Thymus (tissue), 11 donors: ENCODE measurements around the gene STOML2. TPM values are rescaled to one million over a fixed set of nuclear protein-coding genes. Genes with fewer than 3 reads are reported as not detected.

Experiments used
- DNase-seq, 9 donors: peaks; one replicate each; pipeline ENCODE4 v3.0.0-alpha.2; 2013; ENCODE audit warnings: low spot score in 9 of 9, low read depth in 6 of 9, missing footprints in 1 of 9
- H3K27ac ChIP-seq, 2 donors: one replicate each; pipeline ENCODE4 v1.5.1; 2013; ENCODE audit warnings: control low read depth in 1 of 2, low read depth in 1 of 2, low read length in 1 of 2, mild to moderate bottlenecking in 1 of 2, moderate library complexity in 1 of 2
- H3K27me3 ChIP-seq, 2 donors: one replicate each; pipeline ENCODE4 v1.5.1; 2013; ENCODE audit warnings: low read length in 1 of 2; ENCODE audit not compliant: control insufficient read depth in 2 of 2, insufficient read depth in 1 of 2
- H3K36me3 ChIP-seq, 2 donors: one replicate each; pipeline ENCODE4 v1.5.1; 2013; ENCODE audit warnings: low read length in 1 of 2, mild to moderate bottlenecking in 1 of 2, moderate library complexity in 1 of 2; ENCODE audit not compliant: control insufficient read depth in 2 of 2, insufficient read depth in 2 of 2
- H3K4me1 ChIP-seq, 2 donors: one replicate each; pipeline ENCODE4 v1.5.1; 2013; ENCODE audit warnings: low read length in 2 of 2; ENCODE audit not compliant: control insufficient read depth in 2 of 2, insufficient read depth in 2 of 2
- H3K4me3 ChIP-seq, 2 donors: one replicate each; pipeline ENCODE4 v1.5.1; 2013; ENCODE audit warnings: low read length in 2 of 2, control low read depth in 1 of 2, mild to moderate bottlenecking in 1 of 2
- H3K9me3 ChIP-seq, 2 donors: one replicate each; pipeline ENCODE4 v1.5.1; 2013; ENCODE audit warnings: low read length in 1 of 2, mild to moderate bottlenecking in 1 of 2; ENCODE audit not compliant: control insufficient read depth in 2 of 2, insufficient read depth in 1 of 2
- WGBS: extraction: QIAGEN DNeasy Blood & Tissue Kit; methylation state at CpG from one replicate; pipeline ENCODE4 v1.1.7; 2013; 5-methylcytosine and 5-hydroxymethylcytosine counted together
- polyA plus RNA-seq: library from polyadenylated mRNA; stranded (reverse); fragments of 200-250 nt; gene quantifications from one replicate; pipeline ENCODE4 v1.2.3, GENCODE V29; 2013
- total RNA-seq: library from RNA; stranded (reverse); fragments of 120-200 nt; gene quantifications from one replicate; pipeline ENCODE4 v1.2.4, GENCODE V29; 2013
- donor health status: healthy.

The STOML2 gene
- total and polyA plus RNA-seq, 2 donors, result 58.0 to 118 TPM

DNA sequence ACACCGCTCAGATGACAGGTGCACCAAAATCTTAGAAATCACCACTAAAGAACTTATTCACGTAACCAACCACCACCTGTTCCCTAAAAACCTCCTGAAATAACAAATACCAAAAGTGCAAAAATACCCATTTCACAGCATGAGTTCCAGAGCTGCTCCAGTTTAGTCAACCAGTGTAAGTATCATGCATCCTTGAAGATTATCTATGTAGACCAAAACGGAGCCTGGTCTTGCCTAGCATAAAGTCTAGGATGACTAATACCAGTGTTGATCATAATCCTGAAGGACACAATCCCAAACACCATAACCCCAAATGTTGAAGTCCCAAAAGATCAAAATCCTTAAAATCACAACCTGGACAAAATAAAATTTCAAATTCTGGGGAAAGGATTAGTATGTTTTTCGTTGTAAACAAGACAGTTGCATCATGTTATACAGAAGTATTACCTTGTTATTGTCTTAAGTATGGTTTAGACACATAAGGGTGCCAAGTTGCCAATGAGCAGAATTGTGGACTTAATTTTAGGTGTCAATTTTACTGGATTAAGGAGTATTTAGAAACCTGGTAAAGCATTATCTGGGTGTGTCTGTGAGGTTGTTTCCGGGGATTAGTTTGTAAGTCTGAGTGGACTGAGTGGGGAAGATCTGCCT lies 48.6 kb downstream of the STOML2 start:
- H3K4me1 ChIP-seq, result no peaks in the 10 kb centered on the region
- H3K36me3 ChIP-seq, result peaks cover 36 to 70% of the 10 kb centered on the region in 2 donors
- no peaks in the 10 kb centered on the region for H3K9me3 ChIP-seq
- no peak overlapping the region for H3K27ac ChIP-seq
- H3K27me3 ChIP-seq, result no peaks in the 10 kb centered on the region
- no peak for DNase-seq
- no peak overlapping the region for H3K4me3 ChIP-seq
- WGBS, result 89% methylated on average over 5 of the region's 5 CpGs

DNA sequence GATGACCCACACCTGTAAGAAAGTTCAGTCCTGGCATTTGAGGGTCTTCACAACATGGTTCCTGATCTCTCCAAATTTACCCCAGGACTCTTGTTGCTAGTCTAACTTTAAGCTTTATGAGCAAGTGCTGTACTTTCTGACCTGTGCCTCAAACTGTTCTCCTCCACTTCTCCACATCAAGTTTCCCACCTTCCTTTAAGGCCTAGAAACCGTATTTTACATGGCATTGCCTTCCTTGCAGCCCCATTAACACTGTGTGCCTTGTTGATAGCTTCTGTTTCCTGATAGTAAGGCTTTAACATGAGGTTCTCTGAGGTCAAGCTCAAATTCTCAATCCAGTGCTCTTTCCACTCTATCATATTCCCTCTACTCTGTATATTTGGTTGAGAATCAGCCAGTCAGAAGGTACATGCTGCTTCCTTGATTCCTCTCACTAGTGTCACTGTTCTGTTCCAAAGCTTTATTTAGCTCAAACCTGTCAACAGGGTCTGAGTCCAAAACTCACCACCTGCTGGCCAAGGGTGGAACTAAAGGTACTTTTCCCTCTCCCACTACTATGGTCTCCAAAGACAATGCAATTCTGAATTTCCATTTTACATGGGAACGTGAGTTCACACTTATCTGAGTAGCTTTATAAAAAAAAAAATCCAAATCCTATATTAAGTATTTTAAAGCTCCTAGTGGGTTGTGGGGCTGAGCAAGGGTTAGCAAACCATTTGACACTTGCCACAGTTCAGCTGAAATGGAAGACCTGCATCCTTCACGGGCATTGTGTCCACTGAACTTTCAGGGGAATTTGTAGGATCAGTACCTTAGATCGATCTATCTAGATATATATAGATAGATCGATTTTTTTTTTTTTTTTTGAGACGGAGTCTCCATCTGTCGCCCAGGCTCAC lies 51.6 kb downstream of the STOML2 start:
- DNase-seq, result peak in 5 of 9 donors; percentile 25 to 74 (median 53)
- no peak overlapping the region for H3K4me3 ChIP-seq
- H3K27me3 ChIP-seq, result no peaks in the 10 kb centered on the region
- H3K27ac ChIP-seq, result no peak overlapping the region
- 91% methylated on average over 7 of the region's 7 CpGs for WGBS
- no peaks in the 10 kb centered on the region for H3K9me3 ChIP-seq
- H3K4me1 ChIP-seq, result no peaks in the 10 kb centered on the region
- H3K36me3 ChIP-seq, result peaks cover 25 to 48% of the 10 kb centered on the region in 2 donors

Other genes with a start within 250 kb of the STOML2 start
- 0.28 TPM for gene PHF24, start 144.8 kb downstream of the STOML2 start, total RNA-seq
- 0.37 TPM for gene PHF24, start 144.8 kb downstream of the STOML2 start, polyA plus RNA-seq
- gene DNAJB5, start 113.4 kb downstream of the STOML2 start, total RNA-seq, result 4.1 TPM
- gene DNAJB5, start 113.4 kb downstream of the STOML2 start, polyA plus RNA-seq, result 13.4 TPM
- 227 TPM for gene VCP, start 30.5 kb downstream of the STOML2 start, total RNA-seq
- 71.1 TPM for gene VCP, start 30.5 kb downstream of the STOML2 start, polyA plus RNA-seq
- 35.2 TPM for gene FANCG, start 23.2 kb downstream of the STOML2 start, total RNA-seq
- 33.7 TPM for gene FANCG, start 23.2 kb downstream of the STOML2 start, polyA plus RNA-seq
- 12.9 TPM for gene PIGO, start 6.5 kb downstream of the STOML2 start, total RNA-seq
- 18.2 TPM for gene PIGO, start 6.5 kb downstream of the STOML2 start, polyA plus RNA-seq
- 4.9 TPM for gene ATOSB, start 12.7 kb upstream of the STOML2 start, total RNA-seq
- 16.1 TPM for gene ATOSB, start 12.7 kb upstream of the STOML2 start, polyA plus RNA-seq
- 3.5 TPM for gene UNC13B, start 58.9 kb upstream of the STOML2 start, total RNA-seq
- 6.9 TPM for gene UNC13B, start 58.9 kb upstream of the STOML2 start, polyA plus RNA-seq